Hepatocyte (in vitro differentiated cells): ENCODE results near the gene FAM120B. TPM values are rescaled to one million over a fixed set of nuclear protein-coding genes. Genes with fewer than 3 reads are reported as not detected.

ENCODE experiments used
- DNase-seq: peaks from one replicate; pipeline ENCODE4 v3.0.0-alpha.2; 2016; ENCODE audit warnings: low spot score
- H2AFZ ChIP-seq: fragments of 200-600 bp; sonication (generic); 2 replicates; pipeline ENCODE4 v1.6.0; 2016; ENCODE audit warnings: antibody characterized with exemption, mild to moderate bottlenecking
- H3K27ac ChIP-seq: fragments of 200-600 bp; sonication (generic); 2 replicates; pipeline ENCODE4 v1.5.1; 2016; ENCODE audit warnings: mild to moderate bottlenecking
- H3K27me3 ChIP-seq: fragments of 200-600 bp; sonication (generic); 2 replicates; pipeline ENCODE4 v1.6.1; 2016
- H3K36me3 ChIP-seq: fragments of 200-600 bp; sonication (generic); replicated peaks from 2 replicates; pipeline ENCODE4 v1.5.1; 2016; ENCODE audit warnings: low read depth; ENCODE audit not compliant: insufficient read depth
- H3K4me1 ChIP-seq: fragments of 200-600 bp; sonication (generic); 2 replicates; pipeline ENCODE4 v1.5.1; 2016; ENCODE audit warnings: mild to moderate bottlenecking, moderate library complexity; ENCODE audit not compliant: insufficient read depth
- H3K4me2 ChIP-seq: fragments of 200-600 bp; sonication (generic); 2 replicates; pipeline ENCODE4 v1.6.0; 2016
- H3K4me3 ChIP-seq: fragments of 200-600 bp; sonication (generic); 2 replicates; pipeline ENCODE4 v1.5.1; 2016; ENCODE audit warnings: mild to moderate bottlenecking
- H3K79me2 ChIP-seq: fragments of 200-600 bp; sonication (generic); 2 replicates; pipeline ENCODE4 v1.6.0; 2017; ENCODE audit warnings: mild to moderate bottlenecking
- H3K9me2 ChIP-seq: fragments of 200-600 bp; sonication (generic); replicated peaks from 2 replicates; pipeline ENCODE4 v1.6.0; 2017; ENCODE audit warnings: mild to moderate bottlenecking; ENCODE audit not compliant: insufficient read depth
- H3K9me3 ChIP-seq: fragments of 200-600 bp; sonication (generic); 2 replicates; pipeline ENCODE4 v1.5.1; 2016; ENCODE audit warnings: low read depth, mild to moderate bottlenecking
- H4K20me1 ChIP-seq: fragments of 200-600 bp; sonication (generic); 2 replicates; pipeline ENCODE4 v1.6.0; 2016; ENCODE audit warnings: mild to moderate bottlenecking; ENCODE audit not compliant: insufficient read depth, poor library complexity, severe bottlenecking
- EZH2 ChIP-seq: fragments of 200-600 bp; sonication (generic); IDR thresholded peaks from 2 replicates; pipeline ENCODE4 v1.6.1; 2016; ENCODE audit warnings: antibody characterized with exemption, mild to moderate bottlenecking, borderline replicate concordance
- EZH2phosphoT487 ChIP-seq: fragments of 200-600 bp; sonication (generic); IDR thresholded peaks from one replicate; pipeline ENCODE4 v1.6.1; 2018; ENCODE audit warnings: antibody characterized with exemption, mild to moderate bottlenecking, low read depth, moderate library complexity; ENCODE audit not compliant: unreplicated experiment, severe bottlenecking
- WGBS: methylation state at CpG from one replicate; pipeline ENCODE4 v1.1.6; 2016; ENCODE audit warnings: low lambda C conversion rate; ENCODE audit errors: missing lambda C conversion rate; 5-methylcytosine and 5-hydroxymethylcytosine counted together
- polyA plus RNA-seq: library from polyadenylated mRNA; unstranded; fragments of >200 nt; fragmentation: Nextera tagmentation; extraction: Ambion mirVana; gene quantifications from 2 replicates; pipeline ENCODE4 v1.2.1, GENCODE V29; 2016
- total RNA-seq: library from RNA; depleted of rRNA; stranded (reverse); fragments of >200 nt; gene quantifications from 2 replicates; pipeline ENCODE4 v1.2.3, GENCODE V29; 2014
- TF ChIP-seq, protein P1 (sequence below): fragments of 200-600 bp; sonication (generic); IDR thresholded peaks from 2 replicates; pipeline ENCODE4 v1.5.1; 2016; ENCODE audit warnings: antibody characterized with exemption, mild to moderate bottlenecking; ENCODE audit not compliant: poor library complexity

FAM120B gene
- total and polyA plus RNA-seq, 2 experiments from 2014 or later = 16.0 to 25.8 TPM

GRCh38 chr6:170286246-170286933, 20.2 kb upstream of the FAM120B start:
- Histone ChIP-seq H3K4me3 (no peak overlapping the region), H3K27me3 (peaks cover 52% of the 10 kb centered on the region), H2AFZ (no peak overlapping the region), H3K79me2 (no peaks in the 10 kb centered on the region), H3K9me2 (no peaks in the 10 kb centered on the region), H3K27ac (no peak overlapping the region), H3K36me3 (no peaks in the 10 kb centered on the region), H3K9me3 (no peaks in the 10 kb centered on the region), H4K20me1 (no peaks in the 10 kb centered on the region), H3K4me2 (peak overlapping the region; percentile 68), H3K4me1 (peaks cover 27% of the 10 kb centered on the region)
- WGBS = 16% methylated on average over 26 of the region's 26 CpGs
- TF ChIP-seq EZH2phosphoT487 (no peak), EZH2 (no peak)
- TF ChIP-seq, protein P1, sequence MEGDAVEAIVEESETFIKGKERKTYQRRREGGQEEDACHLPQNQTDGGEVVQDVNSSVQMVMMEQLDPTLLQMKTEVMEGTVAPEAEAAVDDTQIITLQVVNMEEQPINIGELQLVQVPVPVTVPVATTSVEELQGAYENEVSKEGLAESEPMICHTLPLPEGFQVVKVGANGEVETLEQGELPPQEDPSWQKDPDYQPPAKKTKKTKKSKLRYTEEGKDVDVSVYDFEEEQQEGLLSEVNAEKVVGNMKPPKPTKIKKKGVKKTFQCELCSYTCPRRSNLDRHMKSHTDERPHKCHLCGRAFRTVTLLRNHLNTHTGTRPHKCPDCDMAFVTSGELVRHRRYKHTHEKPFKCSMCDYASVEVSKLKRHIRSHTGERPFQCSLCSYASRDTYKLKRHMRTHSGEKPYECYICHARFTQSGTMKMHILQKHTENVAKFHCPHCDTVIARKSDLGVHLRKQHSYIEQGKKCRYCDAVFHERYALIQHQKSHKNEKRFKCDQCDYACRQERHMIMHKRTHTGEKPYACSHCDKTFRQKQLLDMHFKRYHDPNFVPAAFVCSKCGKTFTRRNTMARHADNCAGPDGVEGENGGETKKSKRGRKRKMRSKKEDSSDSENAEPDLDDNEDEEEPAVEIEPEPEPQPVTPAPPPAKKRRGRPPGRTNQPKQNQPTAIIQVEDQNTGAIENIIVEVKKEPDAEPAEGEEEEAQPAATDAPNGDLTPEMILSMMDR = no peak
- DNase-seq = peak; percentile 66

DNA sequence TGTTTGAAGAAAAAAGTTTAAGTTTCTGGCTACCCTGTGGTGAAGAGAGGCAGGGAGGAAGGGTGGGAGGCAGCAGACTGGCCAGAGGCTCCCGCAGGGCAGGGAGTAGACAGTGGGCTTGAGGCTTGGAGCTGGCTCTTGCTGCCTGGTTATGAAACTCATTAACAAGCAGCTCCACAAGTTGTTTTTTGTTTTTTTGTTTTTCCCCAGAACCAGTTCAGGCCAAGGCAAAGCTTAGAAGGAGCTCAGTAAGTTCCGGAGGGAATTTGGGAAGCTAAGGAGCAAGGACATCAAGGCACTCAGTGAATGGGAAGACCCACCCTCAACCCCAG, 19.7 kb upstream of the FAM120B start:
- Histone ChIP-seq H3K36me3 (no peaks in the 10 kb centered on the region), H3K4me2 (peak overlapping the region; percentile 68), H3K27me3 (peaks cover 57% of the 10 kb centered on the region), H3K9me2 (no peaks in the 10 kb centered on the region), H3K4me1 (peaks cover 32% of the 10 kb centered on the region), H3K9me3 (no peaks in the 10 kb centered on the region), H3K4me3 (no peak overlapping the region), H4K20me1 (no peaks in the 10 kb centered on the region), H3K79me2 (no peaks in the 10 kb centered on the region), H3K27ac (no peak overlapping the region), H2AFZ (no peak overlapping the region)
- TF ChIP-seq, protein P1 = no peak
- no peak for TF ChIP-seq EZH2
- no peak for TF ChIP-seq EZH2phosphoT487
- WGBS = 64% methylated on average over 2 of the region's 2 CpGs
- DNase-seq = no peak

GRCh38 chr6:170287371-170287876, 19.1 kb upstream of the FAM120B start:
- Histone ChIP-seq H2AFZ (no peak overlapping the region), H3K79me2 (no peaks in the 10 kb centered on the region), H3K4me2 (no peak overlapping the region), H3K27ac (no peak overlapping the region), H3K36me3 (no peaks in the 10 kb centered on the region), H3K4me3 (no peak overlapping the region), H3K27me3 (peaks cover 62% of the 10 kb centered on the region), H3K9me3 (no peaks in the 10 kb centered on the region), H3K9me2 (no peaks in the 10 kb centered on the region), H3K4me1 (peaks cover 38% of the 10 kb centered on the region), H4K20me1 (no peaks in the 10 kb centered on the region)
- 79% methylated on average over 12 of the region's 12 CpGs for WGBS
- TF ChIP-seq, protein P1 = no peak
- TF ChIP-seq EZH2phosphoT487 = no peak
- no peak for TF ChIP-seq EZH2
- DNase-seq = no peak
